ENCODE results near the gene HGD.
"Not testable (repeated sequence)": the region's sequence is repeated elsewhere in the genome, so short reads cannot be mapped to it uniquely, and the experiment has no call there.

HGD gene

DNA sequence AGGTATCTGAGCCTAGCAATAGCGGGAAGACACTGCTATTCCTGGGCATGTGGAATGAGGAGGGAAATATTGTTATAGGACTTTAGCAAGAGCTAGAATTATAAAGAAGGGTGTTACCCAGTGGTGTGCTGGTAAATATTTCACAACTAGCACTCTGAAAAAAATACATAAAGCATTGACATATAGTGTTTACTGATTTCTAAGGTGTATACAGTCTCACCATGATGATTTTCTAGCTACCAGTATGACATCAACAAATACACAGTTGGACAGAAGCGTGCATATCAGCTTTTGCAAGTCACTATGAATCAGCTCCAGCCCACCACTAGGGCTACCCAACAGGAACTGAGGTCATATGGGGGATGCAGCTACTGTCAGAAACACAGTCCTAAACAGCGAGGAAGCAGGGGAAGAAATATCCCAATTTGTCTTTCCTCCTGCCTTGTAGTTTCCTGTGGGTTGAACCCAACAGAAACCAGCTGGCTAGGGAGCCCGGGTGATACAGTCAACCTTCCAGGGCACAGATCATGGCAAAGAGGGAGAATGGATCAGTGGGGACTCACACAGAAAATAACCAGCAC lies 39.6 kb downstream of the HGD start:
- ChIA-PET POLR2A (ENCODE audit: low non-redundant PET) (no interaction called here), CTCF (interaction anchor here (0.6 kb wide), 1 partner anchor 10 kb away, joined by 3 read pairs; no protein-coding TSS in a partner anchor)
- H3K27ac ChIP-seq: no peak overlapping the region
- no peak for DNase-seq (ENCODE audit: low spot score)
- TF ChIP-seq, protein P1, sequence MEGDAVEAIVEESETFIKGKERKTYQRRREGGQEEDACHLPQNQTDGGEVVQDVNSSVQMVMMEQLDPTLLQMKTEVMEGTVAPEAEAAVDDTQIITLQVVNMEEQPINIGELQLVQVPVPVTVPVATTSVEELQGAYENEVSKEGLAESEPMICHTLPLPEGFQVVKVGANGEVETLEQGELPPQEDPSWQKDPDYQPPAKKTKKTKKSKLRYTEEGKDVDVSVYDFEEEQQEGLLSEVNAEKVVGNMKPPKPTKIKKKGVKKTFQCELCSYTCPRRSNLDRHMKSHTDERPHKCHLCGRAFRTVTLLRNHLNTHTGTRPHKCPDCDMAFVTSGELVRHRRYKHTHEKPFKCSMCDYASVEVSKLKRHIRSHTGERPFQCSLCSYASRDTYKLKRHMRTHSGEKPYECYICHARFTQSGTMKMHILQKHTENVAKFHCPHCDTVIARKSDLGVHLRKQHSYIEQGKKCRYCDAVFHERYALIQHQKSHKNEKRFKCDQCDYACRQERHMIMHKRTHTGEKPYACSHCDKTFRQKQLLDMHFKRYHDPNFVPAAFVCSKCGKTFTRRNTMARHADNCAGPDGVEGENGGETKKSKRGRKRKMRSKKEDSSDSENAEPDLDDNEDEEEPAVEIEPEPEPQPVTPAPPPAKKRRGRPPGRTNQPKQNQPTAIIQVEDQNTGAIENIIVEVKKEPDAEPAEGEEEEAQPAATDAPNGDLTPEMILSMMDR (conservative IDR thresholded peaks at IDR 0.05; ENCODE audit: low read depth): no peak

DNA sequence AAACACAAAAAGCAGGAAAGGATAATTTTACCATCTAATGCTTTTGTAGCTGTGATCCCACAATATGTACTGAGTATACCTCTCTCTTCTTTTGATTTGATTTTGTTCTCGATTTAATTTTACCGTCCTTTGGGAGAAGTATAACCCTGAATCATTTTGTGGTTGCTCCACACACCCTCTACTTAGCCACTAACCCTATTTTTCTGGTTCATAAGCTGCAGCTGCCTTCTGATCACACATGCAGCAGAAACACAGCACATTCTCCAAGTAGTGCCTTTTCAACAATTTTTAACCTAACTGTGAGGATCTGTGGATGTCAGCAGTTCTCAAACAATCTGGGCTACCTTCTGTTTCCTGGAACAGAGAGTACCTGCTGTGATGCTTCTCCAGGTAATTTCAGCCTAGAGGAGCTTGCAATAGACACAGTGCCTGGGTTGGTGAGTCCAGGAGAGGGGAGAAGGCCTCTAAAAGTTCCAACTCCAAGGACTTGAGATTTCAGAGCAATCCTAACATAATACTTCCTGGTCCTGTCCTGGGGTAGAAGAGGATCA lies 40.3 kb downstream of the HGD start:
- H3K27ac ChIP-seq: no peak overlapping the region
- TF ChIP-seq, protein P1 (conservative IDR thresholded peaks at IDR 0.05; ENCODE audit: low read depth): no peak
- DNase-seq (ENCODE audit: low spot score): no peak
- POLR2A ChIA-PET (ENCODE audit: low non-redundant PET): no interaction called here
- CTCF ChIA-PET: no interaction called here

DNA sequence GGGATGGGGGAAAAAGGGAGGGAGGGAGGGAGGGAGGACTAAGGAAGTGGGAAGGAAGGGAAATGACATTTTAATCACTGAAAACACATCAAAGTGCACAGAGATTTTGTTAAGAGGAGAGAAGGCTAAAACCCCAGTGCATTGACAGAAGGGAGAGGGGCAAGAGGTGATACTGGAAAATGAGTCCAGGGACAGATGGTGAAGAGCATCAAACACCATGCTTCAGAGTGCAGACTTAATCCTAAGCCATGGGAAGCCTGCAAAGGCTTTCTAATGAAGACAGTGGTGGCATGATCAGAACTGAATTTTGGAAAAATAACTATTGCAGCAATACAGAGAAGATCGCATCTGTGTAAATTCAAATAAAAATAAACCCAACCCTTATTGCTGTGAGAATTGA lies 41.8 kb downstream of the HGD start:
- ChIA-PET POLR2A (ENCODE audit: low non-redundant PET) (no interaction called here), CTCF (no interaction called here)
- DNase-seq (ENCODE audit: low spot score): no peak
- TF ChIP-seq, protein P1 (conservative IDR thresholded peaks at IDR 0.05; ENCODE audit: low read depth): no peak
- no peak overlapping the region for H3K27ac ChIP-seq

DNA sequence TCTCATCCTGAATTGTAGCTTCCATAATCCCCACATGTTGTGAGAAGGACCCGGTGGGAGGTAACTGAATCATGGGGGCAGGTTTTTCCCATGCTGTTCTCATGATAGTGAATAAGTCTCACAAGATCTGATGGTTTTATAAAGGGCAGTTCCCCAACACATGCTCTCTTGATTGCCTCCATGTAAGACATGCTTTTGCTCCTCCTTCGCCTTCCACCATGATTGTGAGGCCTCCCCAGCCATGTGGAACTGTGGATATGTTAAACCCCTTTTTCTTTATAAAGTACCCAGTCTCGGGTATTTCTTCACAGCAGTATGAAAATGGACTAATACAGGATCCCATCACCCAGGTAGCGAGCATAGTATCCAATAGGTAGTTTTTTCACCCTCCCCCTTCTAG lies 43.2 kb downstream of the HGD start:
- DNase-seq (ENCODE audit: low spot score); H3K27ac ChIP-seq; POLR2A ChIA-PET (ENCODE audit: low non-redundant PET): not testable (repeated sequence)
- CTCF ChIA-PET: interaction anchor here (0.6 kb wide), 1 partner anchor 342 kb away, joined by 3 read pairs; no protein-coding TSS in a partner anchor

DNA sequence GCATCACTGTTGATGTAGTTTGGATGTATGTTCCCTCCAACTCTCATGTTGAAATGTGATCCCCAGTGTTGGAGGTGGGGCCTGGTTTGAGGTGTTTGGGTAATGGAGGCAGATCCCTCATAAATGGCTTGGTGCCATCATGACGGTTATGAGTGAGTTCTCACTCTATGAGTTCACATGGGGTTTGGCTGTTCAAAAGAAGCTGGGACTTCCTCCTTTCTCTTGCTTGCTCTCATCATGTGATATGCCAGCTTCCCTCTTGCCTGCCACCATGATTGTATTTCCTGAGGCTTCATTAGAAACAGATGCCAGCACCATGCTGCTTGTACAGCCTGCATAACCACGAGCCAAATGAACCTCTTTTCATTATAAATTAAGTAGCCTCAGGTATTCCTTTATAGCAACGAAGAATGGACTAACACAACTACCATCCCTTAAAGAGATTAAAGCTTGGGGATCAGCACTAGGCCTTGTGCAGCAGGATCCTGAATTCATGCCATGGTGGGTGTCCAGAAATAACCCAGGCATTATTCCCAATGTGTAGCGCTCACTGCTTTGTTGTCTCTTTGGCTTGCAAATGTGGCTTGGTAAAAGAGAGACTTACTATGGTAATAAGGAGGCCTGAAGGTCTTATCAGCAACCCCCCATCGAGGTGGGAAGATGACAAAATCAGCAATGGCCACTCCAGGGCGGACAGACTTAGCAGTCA lies 44.0 kb downstream of the HGD start:
- ChIA-PET CTCF (no interaction called here), POLR2A (ENCODE audit: low non-redundant PET) (no interaction called here)
- no peak for DNase-seq (ENCODE audit: low spot score)
- no peak overlapping the region for H3K27ac ChIP-seq
- TF ChIP-seq, protein P1 (conservative IDR thresholded peaks at IDR 0.05; ENCODE audit: low read depth): no peak

DNA sequence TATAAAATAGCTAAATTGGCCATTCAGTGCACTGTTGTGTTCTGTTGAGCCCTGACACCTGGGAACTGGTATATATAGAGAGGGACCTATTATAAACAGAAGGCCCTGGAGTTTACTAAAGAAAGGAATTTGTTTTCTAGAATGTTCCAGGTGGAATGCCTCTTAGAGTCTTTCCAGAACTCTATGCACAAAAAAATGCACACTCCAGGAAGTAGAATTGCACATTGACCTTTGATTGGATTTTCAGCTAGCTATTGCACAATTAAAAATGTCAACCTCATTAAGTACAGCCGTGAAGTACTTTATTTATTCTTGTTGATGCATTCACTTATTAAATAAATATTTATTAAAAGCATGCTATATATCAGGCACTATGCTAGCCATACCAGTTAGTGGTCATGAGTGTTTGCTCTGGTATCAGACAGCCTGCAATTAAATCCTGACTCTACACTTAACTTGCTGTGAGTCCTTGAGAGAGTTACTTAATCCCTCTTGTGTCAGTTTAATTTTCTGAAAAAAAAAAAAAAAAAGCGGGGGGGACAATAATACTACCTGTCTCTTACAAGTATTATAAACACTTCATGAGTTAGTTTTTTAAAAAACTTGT lies 45.1 kb downstream of the HGD start:
- TF ChIP-seq, protein P1 (conservative IDR thresholded peaks at IDR 0.05; ENCODE audit: low read depth): no peak
- DNase-seq (ENCODE audit: low spot score): no peak
- ChIA-PET CTCF (no interaction called here), POLR2A (ENCODE audit: low non-redundant PET) (no interaction called here)
- H3K27ac ChIP-seq: no peak overlapping the region

DNA sequence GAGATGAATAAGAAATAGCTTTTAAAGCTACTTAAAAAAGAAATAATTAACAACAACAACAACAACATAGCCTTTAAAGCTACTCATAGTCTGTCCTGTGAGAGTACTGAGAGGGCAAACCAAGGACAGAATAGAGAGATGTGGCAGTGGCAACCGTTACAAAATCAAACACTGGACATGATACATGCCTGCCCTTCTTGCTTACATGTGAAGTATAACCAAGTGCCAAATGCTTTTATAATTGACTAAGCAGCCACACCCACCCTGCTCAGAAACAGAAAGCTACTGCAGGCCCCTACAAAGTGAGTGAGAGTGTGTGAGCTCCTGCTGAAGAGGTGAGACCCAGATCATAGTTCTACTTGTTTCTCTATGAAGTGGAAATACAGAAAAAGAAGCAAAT lies 47.5 kb downstream of the HGD start:
- DNase-seq (ENCODE audit: low spot score): peak; percentile 7
- POLR2A ChIA-PET (ENCODE audit: low non-redundant PET): interaction anchor here (1.0 kb wide), 1 partner anchor 39 kb away, joined by 3 read pairs; the partner anchor contains the start of gene NDUFB4
- no peak overlapping the region for H3K27ac ChIP-seq
- CTCF ChIA-PET: no interaction called here
- TF ChIP-seq, protein P1 (conservative IDR thresholded peaks at IDR 0.05; ENCODE audit: low read depth): no peak

Data from RWPE1 (cell line).